Thyroid gland (tissue), 4 donors: ENCODE data around the gene BHMT. TPM values are rescaled to one million over a fixed set of nuclear protein-coding genes. Genes with fewer than 3 reads are reported as not detected.
"Not testable (repeated sequence)": the region's sequence is repeated elsewhere in the genome, so short reads cannot be mapped to it uniquely, and the experiment has no call there.

Experiments used
- DNase-seq, 2 donors: peaks; one replicate each; pipeline ENCODE4 v3.0.0-alpha.2; 2019
- H3K27ac ChIP-seq, 3 donors: fragments of 200-600 bp; sonication (generic); 1 replicate in 2 of 3; 2 replicates in 1 of 3; pipeline ENCODE4 v1.5.1; 2016 to 2019; ENCODE audit warnings: mild to moderate bottlenecking in 1 of 3, moderate library complexity in 1 of 3
- H3K27me3 ChIP-seq: fragments of 200-600 bp; sonication (generic); one replicate; pipeline ENCODE4 v1.5.1; 2019
- H3K36me3 ChIP-seq, 2 donors: fragments of 200-600 bp; sonication (generic); one replicate each; pipeline ENCODE4 v1.5.1; 2016 to 2019
- H3K4me1 ChIP-seq, 2 donors: fragments of 200-600 bp; sonication (generic); one replicate each; pipeline ENCODE4 v1.5.1; 2017 to 2019
- H3K4me3 ChIP-seq, 3 donors: fragments of 200-600 bp; sonication (generic); replicated peaks in 1 of 3; 1 replicate in 2 of 3; 2 replicates in 1 of 3; pipeline ENCODE4 v1.5.1; 2016; ENCODE audit warnings: mild to moderate bottlenecking in 1 of 3
- H3K9me3 ChIP-seq: fragments of 200-600 bp; sonication (generic); one replicate; pipeline ENCODE4 v1.5.1; 2017
- POLR2A ChIP-seq, 2 donors: fragments of 450-650 bp; IDR thresholded peaks; one replicate each; pipeline ENCODE4 v1.6.1; 2017; ENCODE audit warnings: antibody characterized with exemption in 2 of 2, mild to moderate bottlenecking in 2 of 2, moderate library complexity in 1 of 2
- WGBS, 2 donors: methylation state at CpG; one replicate each; pipeline ENCODE4 v1.1.5; 2017; 5-methylcytosine and 5-hydroxymethylcytosine counted together
- intact Hi-C: fragments of 100-400 bp; cut with DNase I; formaldehyde crosslinking; loops from one replicate; pipeline ENCODE4 v1.15.1; 2023
- small RNA-seq: library from RNA; depleted of rRNA; stranded (forward); fragments of <200 nt; gene quantifications from one replicate; pipeline ENCODE3, GENCODE V24; 2016
- total RNA-seq, 4 donors: library from RNA; depleted of rRNA; stranded (reverse); fragments of >200 nt; gene quantifications; one replicate each; pipeline ENCODE4 v1.2.3, GENCODE V29; 2016
- TF ChIP-seq, protein P1 (sequence below), 6 experiments: fragments of 200-600 bp in 3 of 6; fragments of 450-650 bp in 3 of 6; sonication (generic) in 3 of 6; IDR thresholded peaks; one replicate each; pipeline ENCODE4 v1.5.1; 2016 to 2019; ENCODE audit warnings: antibody characterized with exemption in 6 of 6, mild to moderate bottlenecking in 2 of 6, inconsistent platforms in 1 of 6, moderate library complexity in 1 of 6

The BHMT gene
- total RNA-seq, 4 donors from 2014 or later = 1.2 to 2.0 (median 1.2) TPM; not detected in 1

DNA sequence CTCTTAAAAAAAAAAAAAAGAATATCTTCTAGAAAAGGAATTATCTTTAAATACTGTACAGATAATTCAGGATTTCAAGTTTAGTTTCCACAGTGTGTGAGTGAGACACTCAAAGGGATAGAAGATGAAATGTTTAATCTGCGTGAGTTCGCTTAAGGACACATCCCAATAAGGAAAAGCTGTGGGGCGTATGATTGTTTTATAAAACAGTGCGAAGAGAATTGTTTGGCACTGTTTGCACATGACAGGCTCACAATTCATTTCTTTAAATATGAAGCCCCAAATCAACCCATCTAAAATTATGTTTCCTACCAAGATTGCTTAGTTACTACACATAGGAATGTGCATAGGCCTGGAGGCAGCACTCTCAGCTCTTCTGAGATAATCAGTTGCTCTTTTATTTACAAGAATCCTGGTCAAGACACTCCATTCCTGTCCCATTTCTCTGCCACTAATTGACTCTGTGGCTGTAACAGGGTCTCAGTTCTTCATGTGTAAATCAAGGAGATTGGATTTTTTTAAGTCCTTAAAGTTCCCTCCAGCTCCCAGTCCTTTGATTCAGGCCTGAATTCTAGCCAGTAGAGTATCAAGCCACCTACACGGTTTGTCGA is 60.1 kb downstream of the BHMT start:
- TF ChIP-seq POLR2A (IDR thresholded peaks at IDR 0.05) = no peak
- TF ChIP-seq, protein P1, sequence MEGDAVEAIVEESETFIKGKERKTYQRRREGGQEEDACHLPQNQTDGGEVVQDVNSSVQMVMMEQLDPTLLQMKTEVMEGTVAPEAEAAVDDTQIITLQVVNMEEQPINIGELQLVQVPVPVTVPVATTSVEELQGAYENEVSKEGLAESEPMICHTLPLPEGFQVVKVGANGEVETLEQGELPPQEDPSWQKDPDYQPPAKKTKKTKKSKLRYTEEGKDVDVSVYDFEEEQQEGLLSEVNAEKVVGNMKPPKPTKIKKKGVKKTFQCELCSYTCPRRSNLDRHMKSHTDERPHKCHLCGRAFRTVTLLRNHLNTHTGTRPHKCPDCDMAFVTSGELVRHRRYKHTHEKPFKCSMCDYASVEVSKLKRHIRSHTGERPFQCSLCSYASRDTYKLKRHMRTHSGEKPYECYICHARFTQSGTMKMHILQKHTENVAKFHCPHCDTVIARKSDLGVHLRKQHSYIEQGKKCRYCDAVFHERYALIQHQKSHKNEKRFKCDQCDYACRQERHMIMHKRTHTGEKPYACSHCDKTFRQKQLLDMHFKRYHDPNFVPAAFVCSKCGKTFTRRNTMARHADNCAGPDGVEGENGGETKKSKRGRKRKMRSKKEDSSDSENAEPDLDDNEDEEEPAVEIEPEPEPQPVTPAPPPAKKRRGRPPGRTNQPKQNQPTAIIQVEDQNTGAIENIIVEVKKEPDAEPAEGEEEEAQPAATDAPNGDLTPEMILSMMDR (IDR thresholded peaks at IDR 0.05) = no peak
- Histone ChIP-seq H3K27ac (no peak overlapping the region), H3K36me3 (no peaks in the 10 kb centered on the region), H3K9me3 (no peaks in the 10 kb centered on the region), H3K27me3 (no peaks in the 10 kb centered on the region), H3K4me3 (no peak overlapping the region), H3K4me1 (no peaks in the 10 kb centered on the region)
- intact Hi-C loops = no loop called here
- DNase-seq = no peak
- 86 to 88% methylated on average over 6 of the region's 6 CpGs for WGBS, 2 donors

DNA sequence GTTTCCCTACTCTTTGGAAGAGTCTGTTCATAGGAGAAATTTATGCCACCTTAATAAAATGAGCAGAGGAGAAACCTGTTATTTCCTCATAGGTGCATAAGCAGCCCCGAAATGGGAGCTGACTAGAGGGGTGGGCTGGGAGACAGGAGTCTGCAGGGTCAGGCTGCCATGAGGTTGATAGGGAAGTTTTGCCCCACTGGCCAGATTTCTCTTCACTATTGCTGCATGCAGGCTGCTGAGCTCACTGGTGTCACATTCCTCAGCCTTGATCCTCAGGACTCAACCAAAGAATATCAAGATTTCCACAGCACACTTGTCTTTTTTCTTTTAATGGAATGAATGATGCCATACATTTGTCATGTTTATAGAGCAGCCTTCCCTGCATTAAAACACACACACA is 60.7 kb downstream of the BHMT start:
- no peaks in the 10 kb centered on the region for H3K36me3 ChIP-seq
- H3K4me1 ChIP-seq = no peaks in the 10 kb centered on the region
- no peak for DNase-seq
- intact Hi-C loops = no loop called here
- H3K9me3 ChIP-seq = no peaks in the 10 kb centered on the region
- 69 to 80% methylated on average over 1 of the region's 1 CpG for WGBS, 2 donors
- TF ChIP-seq, protein P1 (IDR thresholded peaks at IDR 0.05) = no peak
- TF ChIP-seq POLR2A (IDR thresholded peaks at IDR 0.05) = no peak
- no peaks in the 10 kb centered on the region for H3K27me3 ChIP-seq
- no peak overlapping the region for H3K27ac ChIP-seq
- H3K4me3 ChIP-seq = no peak overlapping the region

DNA sequence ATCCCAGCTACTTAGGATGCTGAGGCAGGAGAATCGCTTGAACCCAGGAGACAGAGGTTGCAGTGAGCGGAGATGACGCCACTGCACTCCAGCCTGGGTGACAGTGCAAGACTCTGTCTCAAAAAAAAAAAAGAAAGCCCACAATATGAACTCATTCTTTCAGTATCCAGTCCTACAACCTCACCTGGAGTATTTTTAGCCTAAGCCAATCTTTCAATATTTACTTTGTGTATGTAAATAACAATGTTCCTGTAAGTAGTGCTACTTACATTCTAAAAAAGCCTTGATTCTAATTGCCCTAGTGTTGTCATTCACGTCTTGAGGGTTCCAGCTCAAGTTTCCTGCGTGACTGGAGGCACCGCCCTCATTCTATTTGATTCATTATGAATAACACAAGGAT is 62.0 kb downstream of the BHMT start:
- WGBS, 2 donors = 91 to 92% methylated on average over 6 of the region's 6 CpGs
- Histone ChIP-seq H3K4me3 (no peak overlapping the region), H3K27me3 (no peaks in the 10 kb centered on the region), H3K36me3 (no peaks in the 10 kb centered on the region), H3K27ac (no peak overlapping the region), H3K9me3 (no peaks in the 10 kb centered on the region), H3K4me1 (no peaks in the 10 kb centered on the region)
- no peak for DNase-seq
- TF ChIP-seq POLR2A (IDR thresholded peaks at IDR 0.05) = no peak
- TF ChIP-seq, protein P1 (IDR thresholded peaks at IDR 0.05) = no peak
- intact Hi-C loops = no loop called here

DNA sequence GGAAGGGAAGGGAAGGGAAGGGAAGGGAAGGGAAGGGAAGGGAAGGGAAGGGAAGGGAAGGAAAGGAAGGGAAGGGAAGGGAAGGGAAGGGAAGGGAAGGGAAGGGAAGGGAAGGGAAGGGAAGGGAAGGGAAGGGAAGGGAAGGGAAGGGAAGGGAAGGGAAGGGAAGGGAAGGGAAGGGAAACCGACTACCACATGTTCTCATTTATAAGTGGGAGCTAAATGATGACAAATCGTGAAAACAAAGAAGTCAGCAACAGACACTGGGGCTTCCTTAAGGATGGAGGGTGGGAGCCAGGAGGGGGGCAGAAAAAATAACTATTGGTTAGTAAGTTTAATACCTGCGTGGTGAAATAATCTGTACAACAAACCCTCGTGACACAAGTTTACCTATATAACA is 68.8 kb downstream of the BHMT start:
- H3K36me3 ChIP-seq, H3K4me3 ChIP-seq, H3K27me3 ChIP-seq, DNase-seq, H3K27ac ChIP-seq, H3K4me1 ChIP-seq, intact Hi-C loops, H3K9me3 ChIP-seq: not testable (repeated sequence)
- 92 to 94% methylated on average over 4 of the region's 4 CpGs for WGBS, 2 donors

DNA sequence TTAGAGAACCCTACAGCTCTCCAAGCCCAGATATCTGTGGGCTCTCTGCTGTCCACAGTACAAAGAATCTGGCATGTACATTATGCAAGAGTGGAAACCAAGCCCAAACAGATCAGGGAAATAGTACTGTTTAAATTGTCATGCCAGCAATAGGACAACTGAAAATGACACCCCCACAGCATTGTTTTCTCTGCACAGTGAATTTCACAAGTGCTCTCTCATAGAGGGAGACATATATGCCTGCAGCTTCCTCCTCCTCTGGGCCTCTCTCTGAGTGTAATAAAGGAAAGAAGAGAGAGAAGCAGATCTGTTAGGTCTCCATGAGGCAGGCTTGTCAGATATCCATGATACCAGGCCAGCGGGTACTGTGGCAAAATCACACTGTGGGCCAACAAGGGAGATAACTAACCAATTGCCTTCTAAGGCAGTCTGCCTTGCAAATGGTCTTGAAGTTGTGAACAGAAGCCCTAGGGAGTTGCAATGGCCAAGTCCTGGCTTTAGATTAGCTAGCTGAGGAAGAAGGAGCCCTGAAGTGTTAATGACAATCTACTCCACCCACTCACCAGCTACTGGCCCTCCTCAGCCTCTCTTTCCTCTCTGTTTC is 69.9 kb downstream of the BHMT start:
- no peaks in the 10 kb centered on the region for H3K27me3 ChIP-seq
- DNase-seq = no peak
- H3K4me3 ChIP-seq = no peak overlapping the region
- no peaks in the 10 kb centered on the region for H3K4me1 ChIP-seq
- TF ChIP-seq, protein P1 (IDR thresholded peaks at IDR 0.05) = no peak
- TF ChIP-seq POLR2A (IDR thresholded peaks at IDR 0.05) = no peak
- no peaks in the 10 kb centered on the region for H3K9me3 ChIP-seq
- intact Hi-C loops = no loop called here
- WGBS, 2 donors = 59 to 67% methylated on average over 1 of the region's 1 CpG
- H3K36me3 ChIP-seq = no peaks in the 10 kb centered on the region
- H3K27ac ChIP-seq = no peak overlapping the region

Small RNA genes lying within 50 kb of the gene (small RNA-seq; reads per million reads assigned to genes)
- not detected for gene RNY3P1

Other genes starting within 250 kb of the BHMT start
- gene ARSB, start 126.5 kb upstream of the BHMT start, total RNA-seq = 10 to 100 TPM; 10.0 to 17.4 (median 13.9) TPM
- gene DMGDH, start 42.1 kb upstream of the BHMT start, total RNA-seq = 10 to 100 TPM in 2 of 4 donors, 1 to 10 TPM in 2; 7.0 to 15.9 (median 10.4) TPM
- 100 to 1,000 TPM in 1 of 4 donors, 10 to 100 TPM in 3; 46.1 to 126 (median 65.4) TPM for gene BHMT2, start 42.0 kb upstream of the BHMT start, total RNA-seq
- gene JMY, start 124.3 kb downstream of the BHMT start, total RNA-seq = 10 to 100 TPM; 29.7 to 48.5 (median 30.9) TPM